GM12878 (cell line): Measurements from ENCODE around the gene CACTIN. TPM values are rescaled to one million over a fixed set of nuclear protein-coding genes. Genes with fewer than 3 reads are reported as not detected.

Source experiments
- CBX5 ChIP-seq: sonication (generic); IDR thresholded peaks from 2 replicates; pipeline ENCODE4 v1.6.1; 2016; ENCODE audit warnings: low read depth, moderate library complexity, mild to moderate bottlenecking, inconsistent platforms
- JUND ChIP-seq: IDR thresholded peaks from 2 replicates; pipeline ENCODE4 v1.6.1; 2012; ENCODE audit warnings: low read depth, mild to moderate bottlenecking, low read length, improper control_type of control experiment, moderate library complexity
- NKRF ChIP-seq: fragments of 450-650 bp; conservative IDR thresholded peaks from 2 replicates; pipeline ENCODE4 v1.6.1; 2017; ENCODE audit warnings: mild to moderate bottlenecking, moderate library complexity
- NR2C1 ChIP-seq: fragments of 450-650 bp; IDR thresholded peaks from 2 replicates; pipeline ENCODE4 v1.6.1; 2017; ENCODE audit warnings: antibody characterized with exemption, mild to moderate bottlenecking, moderate library complexity
- SRF ChIP-seq, 2 experiments: IDR thresholded peaks; 2 replicates each; pipeline ENCODE4 v1.6.1; 2011; ENCODE audit warnings: low read depth in 2 of 2, low read length in 2 of 2, mild to moderate bottlenecking in 1 of 2, moderate library complexity in 1 of 2
- TCF7 ChIP-seq: IDR thresholded peaks from 2 replicates; pipeline ENCODE4 v1.6.1; 2014; ENCODE audit warnings: antibody characterized with exemption, borderline replicate concordance
- YY1 ChIP-seq: IDR thresholded peaks from 2 replicates; pipeline ENCODE4 v1.6.1; 2011; ENCODE audit warnings: low read depth, mild to moderate bottlenecking, low read length
- ZSCAN29 ChIP-seq: fragments of 450-650 bp; IDR thresholded peaks from 2 replicates; pipeline ENCODE4 v1.6.1; 2017; ENCODE audit warnings: mild to moderate bottlenecking, moderate library complexity
- polyA plus RNA-seq, 11 experiments: library from polyadenylated mRNA; depleted of rRNA in 4 of 11; unstranded in 6 of 11; stranded (reverse) in 5 of 11; fragments of >200 nt; fragmentation: Nextera tagmentation in 4 of 11; fragmentation: Illumina TruSeq in 1 of 11; extraction: Ambion mirVana in 4 of 11; extraction: Trizol in 1 of 11; gene quantifications; 1 replicate in 1 of 11; 2 replicates in 10 of 11; pipeline versions ENCODE4 v1.2.1 to v1.2.3, GENCODE V29; 2011 to 2016; ENCODE audit warnings: inconsistent platforms in 2 of 11, missing spikeins in 2 of 11, low read depth in 1 of 11
- total RNA-seq, 4 experiments: library from RNA; depleted of rRNA in 3 of 4; stranded (reverse); fragments of >200 nt in 3 of 4; fragmentation: Illumina TruSeq in 1 of 4; extraction: Trizol in 1 of 4; gene quantifications; 2 replicates each; pipeline versions ENCODE4 v1.2.1 to v1.2.3, GENCODE V29; 2013 to 2021

CACTIN gene
- total and polyA plus RNA-seq, 10 of the 15 experiments (the other 5 are each of a cell fraction or from before 2014, with no cell fraction given): 0.40 to 31.4 (median 12.5) TPM

GRCh38 chr19:3671680-3672574 lies 45.3 kb upstream of the CACTIN start (continued):
- TF ChIP-seq TCF7: no peak
- TF ChIP-seq ZSCAN29: no peak
- TF ChIP-seq JUND: no peak
- TF ChIP-seq NR2C1: no peak
- TF ChIP-seq YY1: peak; percentile 10; the same call in 1 of the 2 replicates
- no peak for TF ChIP-seq SRF (IDR thresholded peaks at IDR 0.05; ENCODE audit: low read depth in 2 of 2, low read length in 2 of 2)
- TF ChIP-seq CBX5: no peak
- TF ChIP-seq NKRF: no peak
